H9 (cell line): ENCODE results near the gene NFXL1. TPM values are rescaled to one million over a fixed set of nuclear protein-coding genes. Genes with fewer than 3 reads are reported as not detected.

ENCODE experiments used
- DNase-seq: peaks from one replicate; pipeline ENCODE4 v3.0.0-alpha.2; 2017
- H2AFZ ChIP-seq: one replicate; pipeline ENCODE4 v1.6.1; 2013; ENCODE audit warnings: mild to moderate bottlenecking, low read length, control low read depth, moderate library complexity
- H2AK5ac ChIP-seq: 2 replicates; pipeline ENCODE4 v1.6.1; 2013; ENCODE audit warnings: low read length, control low read depth, mixed read lengths; ENCODE audit not compliant: insufficient read length
- H2BK120ac ChIP-seq: one replicate; pipeline ENCODE4 v1.6.1; 2013; ENCODE audit warnings: low read depth, mild to moderate bottlenecking, low read length, control low read depth, inconsistent platforms; ENCODE audit not compliant: poor library complexity, severe bottlenecking
- H2BK12ac ChIP-seq: 2 replicates; pipeline ENCODE4 v1.6.1; 2013; ENCODE audit warnings: low read length, control low read depth, mixed read lengths, low read depth; ENCODE audit not compliant: insufficient read length
- H2BK15ac ChIP-seq: 2 replicates; pipeline ENCODE4 v1.6.1; 2013; ENCODE audit warnings: low read depth, low read length, control low read depth
- H2BK20ac ChIP-seq: one replicate; pipeline ENCODE4 v1.6.1; 2013; ENCODE audit warnings: low read depth, mild to moderate bottlenecking, low read length, control low read depth, inconsistent platforms; ENCODE audit not compliant: poor library complexity, severe bottlenecking
- H2BK5ac ChIP-seq: 2 replicates; pipeline ENCODE4 v1.6.1; 2013; ENCODE audit warnings: low read length, control low read depth, mixed read lengths; ENCODE audit not compliant: insufficient read length
- H3K14ac ChIP-seq: 2 replicates; pipeline ENCODE4 v1.6.1; 2013; ENCODE audit warnings: low read length, control low read depth; ENCODE audit not compliant: insufficient read depth
- H3K18ac ChIP-seq: 2 replicates; pipeline ENCODE4 v1.6.1; 2013; ENCODE audit warnings: low read depth, mild to moderate bottlenecking, mixed read lengths, low read length, control low read depth; ENCODE audit not compliant: insufficient read length
- H3K23ac ChIP-seq: 2 replicates; pipeline ENCODE4 v1.6.1; 2013; ENCODE audit warnings: low read length, control low read depth, mixed read lengths, low read depth; ENCODE audit not compliant: insufficient read length
- H3K23me2 ChIP-seq: 2 replicates; pipeline ENCODE4 v1.6.1; 2013; ENCODE audit warnings: low read depth, mild to moderate bottlenecking, mixed read lengths, low read length, control low read depth; ENCODE audit not compliant: insufficient read length, poor library complexity, severe bottlenecking
- H3K27ac ChIP-seq: 2 replicates; pipeline ENCODE4 v1.5.1; 2013; ENCODE audit warnings: low read length, control low read depth, mixed read lengths, low read depth; ENCODE audit not compliant: insufficient read length
- H3K27me3 ChIP-seq: 2 replicates; pipeline ENCODE4 v1.6.1; 2013; ENCODE audit warnings: low read length, control low read depth, inconsistent platforms; ENCODE audit not compliant: insufficient read depth
- H3K4ac ChIP-seq: 2 replicates; pipeline ENCODE4 v1.6.1; 2013; ENCODE audit warnings: low read depth, mild to moderate bottlenecking, control low read depth, inconsistent platforms, low read length, moderate library complexity
- H3K4me1 ChIP-seq: 2 replicates; pipeline ENCODE4 v1.6.1; 2013; ENCODE audit warnings: low read length, control low read depth, inconsistent platforms; ENCODE audit not compliant: insufficient read depth
- H3K4me2 ChIP-seq: 2 replicates; pipeline ENCODE4 v1.6.1; 2013; ENCODE audit warnings: low read length, control low read depth, mixed read lengths; ENCODE audit not compliant: insufficient read length, insufficient read depth
- H3K56ac ChIP-seq: 2 replicates; pipeline ENCODE4 v1.6.1; 2013; ENCODE audit warnings: low read depth, mild to moderate bottlenecking, mixed read lengths, low read length, control low read depth; ENCODE audit not compliant: insufficient read length
- H3K79me1 ChIP-seq: 2 replicates; pipeline ENCODE4 v1.6.1; 2013; ENCODE audit warnings: low read depth, mild to moderate bottlenecking, moderate library complexity, low read length, control low read depth, inconsistent platforms; ENCODE audit not compliant: insufficient read depth, poor library complexity, severe bottlenecking
- H3K79me2 ChIP-seq: 2 replicates; pipeline ENCODE4 v1.6.1; 2013; ENCODE audit warnings: low read length, control low read depth, inconsistent platforms; ENCODE audit not compliant: insufficient read depth
- H3K9ac ChIP-seq: 2 replicates; pipeline ENCODE4 v1.6.1; 2013; ENCODE audit warnings: low read length, control low read depth, mixed read lengths; ENCODE audit not compliant: insufficient read length; ENCODE audit errors: extremely low read depth
- H3K9me3 ChIP-seq: one replicate; pipeline ENCODE4 v1.6.1; 2013; ENCODE audit warnings: low read depth, low read length, inconsistent platforms; ENCODE audit not compliant: control insufficient read depth
- H3T11ph ChIP-seq: one replicate; pipeline ENCODE4 v1.6.1; 2013; ENCODE audit warnings: mild to moderate bottlenecking, low read length, control low read depth, inconsistent platforms
- H4K20me1 ChIP-seq: one replicate; pipeline ENCODE4 v1.6.1; 2013; ENCODE audit not compliant: control insufficient read depth, insufficient read length, insufficient read depth
- H4K5ac ChIP-seq: 2 replicates; pipeline ENCODE4 v1.6.1; 2013; ENCODE audit warnings: low read depth, mild to moderate bottlenecking, mixed read lengths, low read length, control low read depth; ENCODE audit not compliant: insufficient read length
- H4K8ac ChIP-seq: replicated peaks from 2 replicates; pipeline ENCODE4 v1.6.1; 2013; ENCODE audit warnings: low read length, control low read depth, mixed read lengths, low read depth; ENCODE audit not compliant: insufficient read length
- H4K91ac ChIP-seq: 2 replicates; pipeline ENCODE4 v1.6.1; 2013; ENCODE audit warnings: low read depth, mild to moderate bottlenecking, moderate library complexity, mixed read lengths, low read length, control low read depth; ENCODE audit not compliant: insufficient read length
- H3K27ac Mint-ChIP-seq, 3 experiments: 2 replicates in 2 of 3; 3 replicates in 1 of 3; pipeline ENCODE4 v1.8.0; 2020 to 2021; ENCODE audit warnings: mixed read lengths in 3 of 3, mild to moderate bottlenecking in 1 of 3, moderate library complexity in 1 of 3
- H3K27me3 Mint-ChIP-seq: 2 replicates; pipeline ENCODE4 v1.8.0; 2021; ENCODE audit warnings: low read depth, mild to moderate bottlenecking, moderate library complexity, mixed read lengths
- H3K36me3 Mint-ChIP-seq, 3 experiments: 2 replicates in 2 of 3; 3 replicates in 1 of 3; pipeline ENCODE4 v1.8.0; 2020 to 2021; ENCODE audit warnings: low read depth in 3 of 3, mixed read lengths in 3 of 3; ENCODE audit not compliant: insufficient read depth in 1 of 3
- H3K4me1 Mint-ChIP-seq, 2 experiments: 2 replicates each; pipeline ENCODE4 v1.8.0; 2020; ENCODE audit warnings: mixed read lengths in 2 of 2
- H3K4me3 Mint-ChIP-seq, 2 experiments: 2 replicates in 1 of 2; 3 replicates in 1 of 2; pipeline ENCODE4 v1.8.0; 2020 to 2021; ENCODE audit warnings: mild to moderate bottlenecking in 2 of 2, mixed read lengths in 2 of 2, moderate library complexity in 1 of 2
- H3K9me3 Mint-ChIP-seq, 2 experiments: 2 replicates in 1 of 2; 3 replicates in 1 of 2; pipeline ENCODE4 v1.8.0; 2020; ENCODE audit warnings: mild to moderate bottlenecking in 2 of 2, mixed read lengths in 2 of 2, moderate library complexity in 1 of 2
- CTCF ChIP-seq: fragments of 200-600 bp; sonication (generic); conservative IDR thresholded peaks from 3 replicates; pipeline ENCODE4 v1.8.0; 2021; ENCODE audit warnings: antibody characterized with exemption, mild to moderate bottlenecking
- WGBS: extraction: QIAGEN DNeasy Blood & Tissue Kit; methylation state at CpG from one replicate; pipeline ENCODE4 v1.1.7; 2013; ENCODE audit warnings: missing lambda C conversion rate, low lambda C conversion rate, mixed read lengths; ENCODE audit not compliant: insufficient read length; ENCODE audit errors: extremely low coverage; 5-methylcytosine and 5-hydroxymethylcytosine counted together
- total RNA-seq: library from RNA; stranded (reverse); gene quantifications from 2 replicates; pipeline ENCODE4 v1.2.1, GENCODE V29; 2021

Gene NFXL1
- total RNA-seq, 1 experiment from 2014 or later, result 33.8 TPM

GRCh38 chr4:47824840-47825239 is 89.5 kb downstream of the NFXL1 start:
- Histone ChIP-seq H4K91ac (no peak overlapping the region), H3K9ac (no peak overlapping the region), H3K4me2 (no peak overlapping the region), H2AK5ac (no peak overlapping the region), H3K27ac (no peak overlapping the region), H3K4me1 (no peaks in the 10 kb centered on the region), H3K23ac (no peak overlapping the region), H2BK12ac (no peak overlapping the region), H2BK120ac (no peak overlapping the region), H3K56ac (no peak overlapping the region), H4K5ac (no peak overlapping the region), H3K79me1 (no peaks in the 10 kb centered on the region), H3K14ac (no peak overlapping the region), H4K8ac (no peak overlapping the region), H3K23me2 (no peaks in the 10 kb centered on the region), H3K27me3 (no peaks in the 10 kb centered on the region), H3T11ph (no peak overlapping the region), H3K9me3 (no peaks in the 10 kb centered on the region), H2AFZ (no peak overlapping the region), H4K20me1 (no peaks in the 10 kb centered on the region), H3K79me2 (no peaks in the 10 kb centered on the region), H3K4ac (no peak overlapping the region), H2BK20ac (no peak overlapping the region), H2BK5ac (no peak overlapping the region), H2BK15ac (no peak overlapping the region), H3K18ac (no peak overlapping the region)
- peaks cover 9 to 10% of the 10 kb centered on the region in 2 experiments for H3K4me1 Mint-ChIP-seq
- H3K36me3 Mint-ChIP-seq, result no peaks in the 10 kb centered on the region
- no CpG with 5 or more reads among the region's 7 CpGs for WGBS
- H3K9me3 Mint-ChIP-seq, result no peaks in the 10 kb centered on the region
- TF ChIP-seq CTCF, result no peak
- no peaks in the 10 kb centered on the region; the same call in 1 of the 2 replicates for H3K27me3 Mint-ChIP-seq
- no peak for DNase-seq
- H3K4me3 Mint-ChIP-seq, result no peak overlapping the region
- no peak overlapping the region for H3K27ac Mint-ChIP-seq
